Fibroblast of lung (primary cell): ENCODE measurements around the gene RPS6KA2. TPM values are rescaled to one million over a fixed set of nuclear protein-coding genes. Genes with fewer than 3 reads are reported as not detected.

ENCODE experiments used
- DNase-seq, 2 donors: peaks; one replicate each; pipeline versions ENCODE4 v3.0.0 to v3.0.0-alpha.2; 2010; ENCODE audit warnings: low read depth in 2 of 2
- H2AFZ ChIP-seq: 2 replicates; pipeline ENCODE4 v1.5.1; 2012; ENCODE audit warnings: low read length, control low read depth, inconsistent platforms
- H3K27ac ChIP-seq: 2 replicates; pipeline ENCODE4 v1.5.1; 2011; ENCODE audit warnings: low read length, control low read depth; ENCODE audit not compliant: insufficient read depth
- H3K27me3 ChIP-seq: 2 replicates; pipeline ENCODE4 v1.5.1; 2011; ENCODE audit warnings: mild to moderate bottlenecking, low read length; ENCODE audit not compliant: control insufficient read depth, insufficient read depth
- H3K36me3 ChIP-seq: 2 replicates; pipeline ENCODE4 v1.5.1; 2011; ENCODE audit warnings: low read length; ENCODE audit not compliant: control insufficient read depth, insufficient read depth
- H3K4me1 ChIP-seq: 2 replicates; pipeline ENCODE4 v1.5.1; 2011; ENCODE audit warnings: low read length; ENCODE audit not compliant: control insufficient read depth, insufficient read depth; ENCODE audit errors: extremely low read depth
- H3K4me2 ChIP-seq: 2 replicates; pipeline ENCODE4 v1.5.1; 2011; ENCODE audit warnings: low read length, control low read depth; ENCODE audit not compliant: insufficient read depth; ENCODE audit errors: extremely low read depth
- H3K4me3 ChIP-seq, 4 experiments: fragments of 200-600 bp in 1 of 4; sonication (generic) in 1 of 4; replicated peaks in 1 of 4; 2 replicates each; pipeline ENCODE4 v1.5.1; 2011 to 2016; ENCODE audit warnings: low read length in 4 of 4, low read depth in 3 of 4, mild to moderate bottlenecking in 3 of 4, control low read depth in 2 of 4, inconsistent platforms in 1 of 4, mixed read lengths in 1 of 4; ENCODE audit not compliant: insufficient read depth in 1 of 4; ENCODE audit errors: control extremely low read depth in 1 of 4
- H3K79me2 ChIP-seq: 2 replicates; pipeline ENCODE4 v1.5.1; 2012; ENCODE audit warnings: mild to moderate bottlenecking, low read length, inconsistent platforms; ENCODE audit not compliant: control insufficient read depth, insufficient read depth
- H3K9ac ChIP-seq: 2 replicates; pipeline ENCODE4 v1.5.1; 2011; ENCODE audit warnings: mild to moderate bottlenecking, low read length, control low read depth; ENCODE audit not compliant: insufficient read depth
- H3K9me3 ChIP-seq: 2 replicates; pipeline ENCODE4 v1.5.1; 2012; ENCODE audit warnings: low read depth, low read length; ENCODE audit not compliant: control insufficient read depth, insufficient read depth
- H4K20me1 ChIP-seq: 2 replicates; pipeline ENCODE4 v1.5.1; 2011; ENCODE audit warnings: low read length; ENCODE audit not compliant: control insufficient read depth, insufficient read depth; ENCODE audit errors: extremely low read depth
- CTCF ChIP-seq, 2 donors: IDR thresholded peaks in 1 of 2; conservative IDR thresholded peaks in 1 of 2; 1 replicate in 1 of 2; 2 replicates in 1 of 2; pipeline ENCODE4 v1.5.1; 2011 to 2012; ENCODE audit warnings: low read length in 2 of 2, control low read depth in 1 of 2, inconsistent platforms in 1 of 2, low read depth in 1 of 2, mild to moderate bottlenecking in 1 of 2
- EZH2 ChIP-seq: IDR thresholded peaks from 2 replicates; pipeline ENCODE4 v1.5.1; 2012; ENCODE audit warnings: low read length, control low read depth, mild to moderate bottlenecking; ENCODE audit errors: missing control alignments
- polyA plus RNA-seq, 2 donors: library from polyadenylated mRNA; depleted of rRNA in 1 of 2; stranded (reverse) in 1 of 2; unstranded in 1 of 2; fragments of >200 nt; gene quantifications; 2 replicates each; pipeline ENCODE4 v1.2.1, GENCODE V29; 2011 to 2012; ENCODE audit warnings: missing spikeins in 1 of 2
- total RNA-seq: library from RNA; depleted of rRNA; stranded (reverse); fragments of >200 nt; gene quantifications from 2 replicates; pipeline ENCODE4 v1.2.1, GENCODE V29; 2014

The RPS6KA2 gene
- total and polyA plus RNA-seq, 2 donors (not counting 1 experiment from before 2014, with no cell fraction given) = 66.8 to 116 TPM

GRCh38 chr6:166433096-166433495 lies 194.0 kb downstream of the RPS6KA2 start:
- TF ChIP-seq EZH2 (no peak), CTCF (conservative IDR thresholded peaks at IDR 0.05 in 1 of 2, IDR thresholded peaks at IDR 0.05 in 1 of 2; ENCODE audit: low read depth in 1 of 2, low read length in 2 of 2) (no peak)
- Histone ChIP-seq H3K27ac (no peak overlapping the region), H3K9me3 (no peaks in the 10 kb centered on the region), H3K79me2 (no peaks in the 10 kb centered on the region), H3K9ac (no peak overlapping the region), H3K27me3 (no peaks in the 10 kb centered on the region), H2AFZ (no peak overlapping the region), H3K4me1 (no peaks in the 10 kb centered on the region), H3K4me3 (no peak overlapping the region), H3K36me3 (peaks cover 6% of the 10 kb centered on the region), H3K4me2 (no peak overlapping the region), H4K20me1 (no peaks in the 10 kb centered on the region)
- no peak for DNase-seq

- Histone ChIP-seq H3K4me2 (no peak overlapping the region), H3K4me3 (no peak overlapping the region), H3K9ac (no peak overlapping the region), H3K27me3 (no peaks in the 10 kb centered on the region), H3K9me3 (no peaks in the 10 kb centered on the region), H2AFZ (no peak overlapping the region), H3K79me2 (no peaks in the 10 kb centered on the region), H3K36me3 (peaks cover 5% of the 10 kb centered on the region), H3K27ac (no peak overlapping the region), H4K20me1 (no peaks in the 10 kb centered on the region), H3K4me1 (no peaks in the 10 kb centered on the region)
- TF ChIP-seq EZH2 (no peak), CTCF (conservative IDR thresholded peaks at IDR 0.05 in 1 of 2, IDR thresholded peaks at IDR 0.05 in 1 of 2; ENCODE audit: low read depth in 1 of 2, low read length in 2 of 2) (no peak)
- no peak for DNase-seq
These were observed 196.8 kb downstream of the RPS6KA2 start for GRCh38 chr6:166430269-166430668.

- DNase-seq = no peak
- no peaks in the 10 kb centered on the region for H4K20me1 ChIP-seq
- no peaks in the 10 kb centered on the region for H3K9me3 ChIP-seq
- H3K36me3 ChIP-seq = peaks cover 8% of the 10 kb centered on the region
- no peaks in the 10 kb centered on the region for H3K27me3 ChIP-seq
- no peak for TF ChIP-seq EZH2
- no peak for TF ChIP-seq CTCF (conservative IDR thresholded peaks at IDR 0.05 in 1 of 2, IDR thresholded peaks at IDR 0.05 in 1 of 2; ENCODE audit: low read depth in 1 of 2, low read length in 2 of 2)
- H3K4me1 ChIP-seq = no peaks in the 10 kb centered on the region
- H2AFZ ChIP-seq = no peak overlapping the region
- no peak overlapping the region for H3K9ac ChIP-seq
- H3K4me3 ChIP-seq = no peak overlapping the region
- no peaks in the 10 kb centered on the region for H3K79me2 ChIP-seq
- H3K4me2 ChIP-seq = no peak overlapping the region
- H3K27ac ChIP-seq = no peak overlapping the region
These were observed 202.6 kb downstream of the RPS6KA2 start for GRCh38 chr6:166424431-166424830.
